Lung microvascular endothelial cell (primary cell): ENCODE data around the gene KRT17. TPM values are rescaled to one million over a fixed set of nuclear protein-coding genes. Genes with fewer than 3 reads are reported as not detected.
"Not testable (repeated sequence)": the region's sequence is repeated elsewhere in the genome, so short reads cannot be mapped to it uniquely, and the experiment has no call there.

ENCODE experiments used
- DNase-seq, 2 donors: peaks; one replicate each; pipeline versions ENCODE4 v3.0.0 to v3.0.0-alpha.2; 2010; ENCODE audit warnings: low read depth in 2 of 2
- total RNA-seq: library from RNA; depleted of rRNA; stranded (reverse); fragments of >200 nt; gene quantifications from 2 replicates; pipeline ENCODE4 v1.2.1, GENCODE V29; 2014

KRT17 gene
- total RNA-seq, 1 donor from 2014 or later: not detected

DNA sequence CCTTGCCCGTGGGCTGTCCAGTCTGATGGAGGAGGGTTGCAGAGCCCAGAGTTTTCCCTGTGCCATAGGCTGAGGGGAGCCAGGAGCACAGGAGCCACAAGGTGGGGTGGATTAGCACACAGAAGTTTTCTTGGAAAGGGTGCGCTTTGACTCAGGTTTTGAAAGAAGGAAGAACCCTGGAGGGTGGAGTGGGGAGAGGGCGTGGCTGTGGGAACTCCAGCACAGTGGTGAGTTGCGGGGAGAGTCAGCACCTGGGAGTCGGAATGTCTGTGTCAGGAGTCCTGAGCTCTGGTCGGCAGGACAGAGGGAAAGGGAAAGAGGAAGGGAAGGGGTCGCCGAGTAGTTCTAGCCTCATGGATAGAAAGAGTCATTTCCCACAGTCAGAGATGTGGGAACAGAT, 28.8 kb downstream of the KRT17 start:
- DNase-seq: no peak

DNA sequence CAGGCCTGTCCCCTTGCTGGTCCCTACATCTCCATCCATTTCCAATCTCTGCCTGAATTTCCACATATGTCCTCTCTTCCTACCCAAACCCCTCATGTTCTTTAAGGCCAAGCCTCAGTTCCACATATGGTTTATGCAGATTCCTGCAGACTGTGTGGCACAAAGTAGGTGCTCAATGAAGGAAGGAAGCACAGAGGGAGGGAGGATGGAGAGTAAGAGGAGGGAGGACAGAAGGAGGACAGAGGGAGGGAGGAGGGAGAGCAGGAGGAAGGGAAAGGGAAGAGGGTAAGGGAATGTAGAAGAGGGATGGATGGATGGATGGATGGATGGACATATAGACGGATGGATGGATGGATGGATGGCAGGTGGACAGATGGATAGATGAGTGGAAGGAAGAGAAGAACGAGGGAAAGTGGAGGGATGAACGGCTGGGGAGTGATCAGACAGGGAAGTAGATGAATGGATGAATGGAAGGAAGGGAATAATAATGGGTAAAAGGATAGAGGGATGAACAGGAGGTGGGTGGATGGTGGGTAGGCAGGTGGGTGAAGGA, 29.9 kb downstream of the KRT17 start:
- no peak for DNase-seq

- DNase-seq: no peak
These were observed 30.9 kb downstream of the KRT17 start for GRCh38 chr17:41593306-41593981.

GRCh38 chr17:41592601-41593305, 31.6 kb downstream of the KRT17 start:
- no peak for DNase-seq

- no peak for DNase-seq
These were observed 35.1 kb downstream of the KRT17 start for GRCh38 chr17:41589301-41589700.

DNA sequence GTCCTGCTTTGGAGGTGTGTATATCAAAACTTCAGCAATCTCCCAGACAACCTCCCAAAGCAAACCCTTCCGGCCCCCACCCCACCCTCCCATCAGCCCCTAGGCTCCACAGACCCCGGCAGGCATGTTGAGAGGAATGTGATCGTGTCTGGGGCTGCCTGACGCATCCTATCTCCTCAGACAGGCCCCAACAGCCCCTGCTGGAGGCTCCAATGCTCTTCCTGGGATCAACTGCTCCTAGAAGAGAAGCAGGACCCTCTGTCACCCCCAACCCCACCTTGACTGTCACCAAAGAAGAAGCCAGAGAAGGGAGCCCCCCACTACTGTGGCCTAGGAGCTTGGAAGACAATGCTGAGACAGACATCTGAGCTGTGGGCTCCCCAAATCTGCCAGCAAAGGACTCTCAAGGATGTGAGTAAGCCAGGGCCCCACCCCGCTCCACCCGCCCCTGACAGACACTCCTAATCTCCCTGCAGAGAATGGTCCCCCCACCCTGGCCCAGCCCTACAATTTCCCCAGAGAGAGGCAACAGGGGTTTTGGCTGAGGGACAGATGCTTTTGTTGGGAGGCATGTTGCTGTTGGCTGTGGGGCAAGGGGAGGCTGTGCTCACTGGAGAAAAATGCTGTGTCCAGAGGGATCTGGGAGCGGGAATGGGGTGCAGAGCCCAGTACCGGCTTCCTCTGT, 36.1 kb downstream of the KRT17 start:
- no peak for DNase-seq

DNA sequence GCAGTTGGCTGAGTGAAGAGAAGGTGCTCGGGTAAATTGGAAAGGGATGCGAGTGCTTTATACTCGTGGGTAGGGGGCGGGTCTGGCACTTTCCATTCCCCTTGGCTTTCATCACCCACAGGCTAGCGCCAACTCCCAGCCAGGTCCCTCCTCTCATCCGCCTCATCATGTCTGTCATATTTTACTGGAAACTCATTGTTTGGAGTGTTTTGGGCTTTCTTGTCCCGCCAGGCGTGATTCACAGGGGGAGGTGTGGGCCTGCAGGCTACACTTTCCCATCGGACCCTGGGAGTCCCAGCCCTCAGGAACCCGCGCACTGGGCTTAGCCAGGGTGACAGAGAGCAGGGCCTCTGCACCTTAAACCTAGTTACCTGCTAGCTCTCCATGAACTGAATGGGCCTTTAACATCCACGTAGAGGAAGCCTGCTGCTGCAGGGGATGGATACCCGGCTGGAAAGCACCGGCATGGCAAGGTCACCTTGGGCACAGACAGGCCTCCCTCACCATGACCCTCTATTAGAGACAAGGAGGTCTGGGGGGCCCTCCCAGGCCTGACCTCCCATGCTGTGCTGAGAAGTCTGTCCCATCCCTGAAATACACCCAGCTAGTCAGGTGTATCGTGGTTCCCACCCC, 37.4 kb downstream of the KRT17 start, which contains the start of gene KRT14:
TSS of gene KRT14 (minus strand) at position 33 of the 633 bp plus-strand sequence. CDS start 61 bp downstream, outside the sequence.
- no peak for DNase-seq

GRCh38 chr17:41585301-41586056, 38.9 kb downstream of the KRT17 start:
- no peak for DNase-seq

GRCh38 chr17:41584331-41584927, 39.9 kb downstream of the KRT17 start:
- DNase-seq: not testable (repeated sequence)

DNA sequence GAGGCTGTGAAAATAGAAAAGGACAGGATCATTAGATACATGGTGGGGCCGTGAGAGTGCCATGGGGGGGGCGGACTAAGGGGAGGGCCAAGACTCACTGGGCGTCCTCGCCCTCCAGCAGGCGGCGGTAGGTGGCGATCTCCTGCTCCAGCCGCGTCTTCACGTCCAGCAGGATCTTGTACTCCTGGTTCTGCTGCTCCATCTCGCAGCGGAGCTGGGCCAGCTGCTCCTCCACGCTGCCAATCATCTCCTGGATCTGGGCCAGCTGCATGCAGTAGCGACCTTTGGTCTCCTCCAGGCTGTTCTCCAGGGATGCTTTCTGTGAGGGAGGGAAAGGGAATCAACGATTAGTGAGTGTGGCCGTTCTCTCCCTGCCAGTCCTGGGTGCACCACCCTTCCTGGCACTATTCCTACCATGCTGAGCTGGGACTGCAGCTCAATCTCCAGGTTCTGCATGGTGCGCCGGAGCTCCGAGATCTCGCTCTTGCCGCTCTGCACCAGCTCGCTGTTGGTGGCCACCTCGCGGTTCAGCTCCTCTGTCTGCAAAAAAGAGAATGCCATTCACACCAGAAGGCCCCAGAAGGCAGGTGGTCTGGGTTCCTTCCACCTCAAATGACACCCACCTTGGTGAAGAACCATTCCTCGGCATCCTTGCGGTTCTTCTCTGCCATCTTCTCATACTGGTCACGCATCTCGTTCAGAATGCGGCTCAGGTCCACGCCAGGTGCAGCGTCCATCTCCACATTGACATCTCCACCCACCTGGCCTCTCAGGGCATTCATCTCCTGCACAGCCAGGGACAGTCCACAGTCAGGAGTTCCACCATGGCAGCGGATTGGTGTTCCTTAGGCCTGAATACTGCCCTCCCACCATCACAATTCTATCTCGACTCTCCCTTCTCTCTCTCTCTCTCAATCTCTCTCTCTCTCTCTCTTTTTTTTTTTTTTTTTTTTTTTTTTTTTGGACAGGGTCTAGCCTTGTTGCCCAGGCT, 40.9 kb downstream of the KRT17 start:
- DNase-seq: no peak

DNA sequence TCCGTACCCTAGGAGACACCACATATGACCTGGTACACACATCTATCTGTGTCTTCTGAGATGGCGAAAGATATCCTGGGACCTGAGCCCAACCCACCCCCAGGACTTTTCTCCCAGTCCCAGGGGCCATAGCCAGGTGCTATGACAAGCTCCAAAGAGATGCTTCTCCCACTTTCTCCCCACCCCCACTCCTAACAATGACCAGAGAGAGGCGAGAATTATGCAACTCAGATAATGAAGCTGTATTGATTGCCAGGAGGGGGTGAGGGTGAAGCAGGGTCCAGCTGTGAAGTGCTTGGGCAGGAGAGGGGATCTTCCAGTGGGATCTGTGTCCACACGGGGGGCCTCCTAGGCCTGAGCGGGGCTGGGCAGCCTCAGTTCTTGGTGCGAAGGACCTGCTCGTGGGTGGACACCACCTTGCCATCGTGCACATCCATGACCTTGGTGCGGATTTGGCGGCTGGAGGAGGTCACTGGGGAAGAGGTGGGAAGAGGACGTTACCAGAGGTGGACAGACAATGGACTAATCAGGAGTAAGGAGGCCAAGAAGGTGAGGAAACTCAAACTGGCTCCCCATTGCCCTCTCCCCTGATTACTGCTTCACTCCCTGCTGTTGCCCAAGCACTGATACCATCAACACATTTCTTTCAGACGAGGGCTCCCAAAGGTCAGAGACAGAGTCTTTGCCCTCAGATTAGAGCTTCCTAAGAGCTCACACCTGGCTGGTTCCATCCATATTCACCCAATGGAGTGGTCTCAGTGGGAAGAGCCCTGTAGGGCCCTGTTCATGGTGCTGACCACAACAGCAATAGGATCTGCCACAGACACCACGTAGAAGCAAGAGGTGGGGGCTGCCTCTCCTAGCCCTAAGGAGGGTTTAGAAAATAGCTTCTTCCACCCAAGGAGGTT, 42.1 kb downstream of the KRT17 start:
- DNase-seq: not testable (repeated sequence)

DNA sequence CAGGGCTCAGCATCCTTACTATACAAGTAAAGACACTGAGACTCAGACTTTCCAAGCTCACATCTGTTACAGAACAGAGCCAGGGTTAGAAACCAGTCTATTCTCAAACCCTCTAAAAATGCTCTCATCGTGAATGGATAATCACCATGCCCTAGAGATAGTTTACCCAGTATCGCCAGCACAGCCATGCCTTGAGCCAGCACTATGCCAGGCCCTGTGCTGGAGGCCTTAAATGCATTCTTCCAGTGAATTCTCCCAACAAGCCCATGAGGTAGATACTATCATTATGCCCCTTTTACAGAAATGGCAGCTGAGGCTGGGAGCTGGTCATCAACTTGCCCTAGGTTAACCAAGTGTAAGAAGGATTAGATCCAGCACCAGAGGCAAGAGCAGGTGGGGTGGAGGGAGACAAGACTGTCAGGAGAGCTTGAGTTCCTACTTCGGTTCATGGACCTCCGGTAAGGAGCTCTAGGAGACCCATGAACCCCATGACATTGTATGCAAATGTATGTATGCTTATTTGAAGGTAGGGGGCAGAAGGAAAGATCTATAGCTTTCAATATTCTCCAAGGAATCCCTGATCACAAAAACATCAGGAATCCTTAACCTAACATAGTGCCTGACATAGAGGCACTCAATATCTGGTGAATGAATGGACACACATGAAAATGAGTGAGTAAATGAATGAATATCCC, 42.9 kb downstream of the KRT17 start:
- DNase-seq: no peak

DNA sequence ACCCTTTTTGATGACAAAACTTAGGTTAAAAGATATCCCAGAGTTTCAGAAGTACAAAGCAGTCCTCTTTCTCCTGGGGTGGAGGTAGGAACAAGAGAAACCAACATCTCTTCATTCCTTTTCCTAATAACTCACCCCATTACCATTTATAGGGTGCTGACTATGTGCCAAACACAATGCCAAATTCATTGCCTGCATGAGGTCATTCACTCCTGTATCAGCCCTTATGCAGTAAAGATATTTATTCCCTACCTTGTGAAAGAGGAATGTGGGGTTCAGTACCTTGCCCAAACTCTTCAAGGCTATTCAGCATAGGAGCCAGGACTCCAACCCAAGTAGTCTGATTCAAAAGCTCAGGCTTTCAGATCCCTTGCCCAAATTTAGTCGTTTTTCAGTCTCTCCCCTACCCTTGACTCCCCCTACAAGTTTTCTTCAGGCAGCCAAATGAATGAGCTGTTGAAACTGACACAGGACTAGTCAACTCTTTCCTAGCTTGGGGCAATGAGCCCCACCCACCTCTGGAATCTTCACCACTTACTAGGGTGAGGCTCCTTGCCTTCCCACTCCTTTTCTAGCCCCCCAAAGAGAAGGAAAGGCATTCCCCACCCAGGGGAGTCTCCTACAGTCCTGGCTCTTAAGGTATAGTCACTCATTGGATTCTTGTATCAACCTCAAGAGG, 43.5 kb downstream of the KRT17 start:
- no peak for DNase-seq

DNA sequence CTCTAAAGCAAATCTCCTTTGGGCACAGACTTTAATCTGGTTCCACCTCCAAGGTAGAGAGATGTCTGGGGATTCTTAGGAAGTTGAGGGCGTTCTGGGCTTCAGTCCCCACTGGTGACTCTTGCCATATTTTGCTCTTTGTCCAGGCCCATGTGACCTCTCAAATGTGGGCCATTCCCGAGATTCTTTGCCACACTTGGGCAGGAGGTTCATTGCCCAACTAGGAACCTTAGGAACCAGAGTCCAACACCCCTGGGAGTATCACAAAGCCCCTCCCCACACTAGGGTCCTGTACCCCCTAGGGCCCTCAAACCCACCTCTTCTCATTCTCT, 44.2 kb downstream of the KRT17 start:
- no peak for DNase-seq

DNA sequence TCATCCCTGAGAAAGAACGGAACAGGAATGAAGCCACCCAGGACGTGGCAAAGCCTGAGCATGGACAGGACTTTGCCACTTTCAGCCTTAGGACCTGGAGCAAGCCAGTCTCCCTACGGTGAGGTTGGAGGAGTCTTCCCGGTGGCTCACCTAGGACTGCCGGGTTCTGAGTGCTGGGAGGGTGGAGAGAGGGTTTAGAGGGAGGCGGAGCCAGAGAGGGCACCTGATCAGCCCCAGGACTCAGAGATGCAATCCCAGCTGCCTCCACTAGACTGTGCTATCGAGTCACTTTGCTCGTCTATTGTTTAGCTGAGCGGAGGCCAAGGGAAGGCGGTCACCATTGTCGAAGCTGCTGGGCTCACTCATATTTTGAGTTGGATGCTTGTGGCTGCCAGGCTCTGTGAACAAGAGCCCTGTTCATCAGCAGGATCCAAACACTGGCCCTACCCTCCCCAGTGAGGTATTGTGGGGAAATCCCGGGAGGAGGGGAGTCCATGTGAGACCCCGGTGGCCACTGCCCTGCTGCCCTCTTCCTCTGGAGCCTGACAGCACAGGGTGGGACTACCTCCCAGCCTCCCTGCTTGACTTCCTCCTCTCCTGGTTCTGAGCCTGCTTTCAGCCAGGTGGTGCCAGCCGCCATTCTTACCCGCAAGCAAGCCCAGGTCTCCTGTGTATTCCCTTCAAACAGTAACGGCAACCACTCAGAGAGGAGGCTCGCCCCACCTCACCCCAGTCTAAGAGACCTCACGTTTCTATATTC, 44.7 kb downstream of the KRT17 start:
- peak; percentile 72 to 86 for DNase-seq

- no peak for DNase-seq
These were observed 45.4 kb downstream of the KRT17 start for GRCh38 chr17:41578971-41579370.
